ENCODE results near the gene ALDH1A1. TPM values are rescaled to one million over a fixed set of nuclear protein-coding genes. Genes with fewer than 3 reads are reported as not detected.

Gene ALDH1A1
- total and polyA plus RNA-seq, 2 donors from 2014 or later: 191 to 295 TPM

- Histone ChIP-seq H3K27me3 (ENCODE audit: control insufficient read depth, insufficient read depth, low read length) (no peaks in the 10 kb centered on the region), H3K36me3 (ENCODE audit: control insufficient read depth in 2 of 3, insufficient read depth in 3 of 3, low read length in 3 of 3) (no peaks in the 10 kb centered on the region), H3K9me3 (ENCODE audit: control insufficient read depth in 2 of 3, insufficient read depth in 1 of 3, low read length in 3 of 3) (peaks cover 0 to 10% (median 0%) of the 10 kb centered on the region in 3 donors), H3K4me1 (ENCODE audit: control insufficient read depth in 2 of 3, insufficient read depth in 2 of 3, low read depth in 1 of 3, low read length in 3 of 3) (peaks cover 0 to 13% (median 3%) of the 10 kb centered on the region in 3 donors), H3K9ac (ENCODE audit: low read length in 3 of 3) (no peak overlapping the region), H3K4me3 (ENCODE audit: low read length in 3 of 3) (no peak overlapping the region), H3K27ac (ENCODE audit: low read depth in 2 of 2, low read length in 2 of 2) (no peak overlapping the region)
- FAIRE-seq (no peak), DNase-seq (no peak)
- intact Hi-C loops (cut with DNase I): no loop called here
- TF ChIP-seq CTCF (IDR thresholded peaks at IDR 0.05; ENCODE audit: borderline replicate concordance, extremely low read depth, insufficient read depth): no peak
These were observed 2.2 kb upstream of the ALDH1A1 start for GRCh38 chr9:72955126-72955455.

GRCh38 chr9:72954431-72955125, 1.7 kb upstream of the ALDH1A1 start:
- Histone ChIP-seq H3K4me3 (ENCODE audit: low read length in 3 of 3) (no peak overlapping the region), H3K36me3 (ENCODE audit: control insufficient read depth in 2 of 3, insufficient read depth in 3 of 3, low read length in 3 of 3) (no peaks in the 10 kb centered on the region), H3K9ac (ENCODE audit: low read length in 3 of 3) (no peak overlapping the region), H3K9me3 (ENCODE audit: control insufficient read depth in 2 of 3, insufficient read depth in 1 of 3, low read length in 3 of 3) (peaks cover 0 to 10% (median 0%) of the 10 kb centered on the region in 3 donors), H3K27ac (ENCODE audit: low read depth in 2 of 2, low read length in 2 of 2) (no peak overlapping the region), H3K4me1 (ENCODE audit: control insufficient read depth in 2 of 3, insufficient read depth in 2 of 3, low read depth in 1 of 3, low read length in 3 of 3) (peaks cover 0 to 13% (median 3%) of the 10 kb centered on the region in 3 donors), H3K27me3 (ENCODE audit: control insufficient read depth, insufficient read depth, low read length) (no peaks in the 10 kb centered on the region)
- FAIRE-seq: no peak
- TF ChIP-seq CTCF (IDR thresholded peaks at IDR 0.05; ENCODE audit: borderline replicate concordance, extremely low read depth, insufficient read depth): no peak
- intact Hi-C loops (cut with DNase I): no loop called here
- DNase-seq: peak in 1 of 5 donors; percentile 46

- Histone ChIP-seq H3K36me3 (ENCODE audit: control insufficient read depth in 2 of 3, insufficient read depth in 3 of 3, low read length in 3 of 3) (no peaks in the 10 kb centered on the region), H3K9me3 (ENCODE audit: control insufficient read depth in 2 of 3, insufficient read depth in 1 of 3, low read length in 3 of 3) (no peaks in the 10 kb centered on the region), H3K27me3 (ENCODE audit: control insufficient read depth, insufficient read depth, low read length) (no peaks in the 10 kb centered on the region), H3K27ac (ENCODE audit: low read depth in 2 of 2, low read length in 2 of 2) (peak overlapping the region; percentile 64 to 83), H3K4me1 (ENCODE audit: control insufficient read depth in 2 of 3, insufficient read depth in 2 of 3, low read depth in 1 of 3, low read length in 3 of 3) (peaks cover 0 to 31% (median 10%) of the 10 kb centered on the region in 3 donors), H3K4me3 (ENCODE audit: low read length in 3 of 3) (peak overlapping the region; percentile 73 to 78 (median 76)), H3K9ac (ENCODE audit: low read length in 3 of 3) (peak overlapping the region; percentile 15 to 79 (median 59))
- DNase-seq: no peak
- intact Hi-C loops (cut with DNase I): no loop called here
- no peak for TF ChIP-seq CTCF (IDR thresholded peaks at IDR 0.05; ENCODE audit: borderline replicate concordance, extremely low read depth, insufficient read depth)
- FAIRE-seq: peak; percentile 49
These were observed 517 bp downstream of the ALDH1A1 start for GRCh38 chr9:72952381-72952690.
